Natural killer cell treated with Interleukin-12 subunit alpha and Interleukin-12 subunit beta and Interleukin-15 and Interleukin-18, amount 100 ng/mL, for 72 hours (primary cell): ENCODE measurements around the gene CSTF3. TPM values are rescaled to one million over a fixed set of nuclear protein-coding genes. Genes with fewer than 3 reads are reported as not detected.

ENCODE experiments used
- ATAC-seq, 2 donors: fragments of 150-1000 bp; cut with Tn5 transposase in 1 of 2; sonication (Bioruptor Pico), chemical (Tn5 transposase) in 1 of 2; 2 replicates each; pipeline ENCODE4 v1.10.0; 2021
- DNase-seq: peaks from one replicate; pipeline ENCODE4 v3.0.0; 2022; ENCODE audit warnings: low spot score
- H3K27ac Mint-ChIP-seq, 2 donors: 1 replicate in 1 of 2; 2 replicates in 1 of 2; pipeline ENCODE4 v1.8.0; 2022; ENCODE audit warnings: mixed read lengths in 2 of 2, mild to moderate bottlenecking in 1 of 2, moderate library complexity in 1 of 2
- H3K27me3 Mint-ChIP-seq, 2 donors: 1 replicate in 1 of 2; 2 replicates in 1 of 2; pipeline ENCODE4 v1.8.0; 2022; ENCODE audit warnings: mixed read lengths in 2 of 2
- H3K36me3 Mint-ChIP-seq: one replicate; pipeline ENCODE4 v1.8.0; 2022; ENCODE audit warnings: mixed read lengths
- H3K4me1 Mint-ChIP-seq, 2 donors: 1 replicate in 1 of 2; 2 replicates in 1 of 2; pipeline ENCODE4 v1.8.0; 2022; ENCODE audit warnings: low read depth in 2 of 2, mixed read lengths in 2 of 2, mild to moderate bottlenecking in 1 of 2
- H3K4me3 Mint-ChIP-seq: one replicate; pipeline ENCODE4 v1.8.0; 2022; ENCODE audit warnings: mixed read lengths
- H3K9me3 Mint-ChIP-seq: 2 replicates; pipeline ENCODE4 v1.8.0; 2022; ENCODE audit warnings: mixed read lengths
- total RNA-seq, 2 donors: library from RNA; stranded (reverse); gene quantifications; one replicate each; pipeline ENCODE4 v1.2.3, GENCODE V29; 2022

CSTF3 gene
- total RNA-seq, 2 donors from 2014 or later, result 26.9 to 27.2 TPM

DNA sequence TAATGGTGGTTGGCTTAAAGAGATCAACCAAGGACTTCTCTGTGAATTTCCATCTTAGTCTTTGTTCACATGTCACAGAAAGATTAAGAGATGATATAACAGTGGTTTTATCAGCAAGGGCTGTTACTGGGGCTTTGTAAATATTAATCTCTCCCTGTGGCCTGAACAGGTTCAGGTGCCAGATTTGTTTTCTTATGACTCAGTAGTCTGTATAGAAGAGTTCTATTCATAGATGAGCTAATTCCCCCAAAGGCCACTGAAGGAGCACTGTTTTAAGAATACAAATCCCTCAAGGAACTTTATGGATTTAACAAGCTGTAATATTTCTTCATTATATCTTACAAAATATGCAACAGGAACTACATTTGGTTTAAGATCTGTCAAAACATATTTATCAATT, 71.5 kb downstream of the CSTF3 start:
- DNase-seq (no peak), ATAC-seq (no peak)
- Mint-ChIP-seq H3K36me3 (no peaks in the 10 kb centered on the region), H3K27me3 (no peaks in the 10 kb centered on the region), H3K4me1 (no peaks in the 10 kb centered on the region), H3K4me3 (no peak overlapping the region), H3K27ac (no peak overlapping the region), H3K9me3 (no peaks in the 10 kb centered on the region)

DNA sequence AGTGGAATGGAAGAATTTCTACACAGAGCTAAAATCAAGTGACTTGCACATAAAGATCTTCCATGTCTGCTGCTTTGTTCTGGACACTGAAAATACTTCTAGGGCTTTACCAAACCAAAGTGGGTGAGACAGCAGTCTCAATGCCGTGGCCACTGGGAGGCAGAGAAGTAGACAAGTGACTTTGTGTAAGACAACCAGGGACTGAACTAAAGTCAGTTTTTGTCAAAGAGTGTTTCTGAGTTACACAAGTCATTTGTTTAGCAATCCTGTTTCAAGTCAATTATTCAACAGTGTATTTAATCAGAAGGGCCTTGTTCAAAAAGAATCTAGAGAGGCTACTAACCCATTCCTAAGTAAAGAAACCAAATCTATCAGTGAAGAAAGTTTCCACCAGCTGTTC, 75.3 kb downstream of the CSTF3 start:
- no peak overlapping the region for H3K27ac Mint-ChIP-seq
- H3K4me3 Mint-ChIP-seq, result no peak overlapping the region
- no peaks in the 10 kb centered on the region for H3K4me1 Mint-ChIP-seq
- no peaks in the 10 kb centered on the region for H3K27me3 Mint-ChIP-seq
- no peaks in the 10 kb centered on the region for H3K9me3 Mint-ChIP-seq
- DNase-seq (no peak), ATAC-seq (no peak)
- peaks cover 5% of the 10 kb centered on the region for H3K36me3 Mint-ChIP-seq

DNA sequence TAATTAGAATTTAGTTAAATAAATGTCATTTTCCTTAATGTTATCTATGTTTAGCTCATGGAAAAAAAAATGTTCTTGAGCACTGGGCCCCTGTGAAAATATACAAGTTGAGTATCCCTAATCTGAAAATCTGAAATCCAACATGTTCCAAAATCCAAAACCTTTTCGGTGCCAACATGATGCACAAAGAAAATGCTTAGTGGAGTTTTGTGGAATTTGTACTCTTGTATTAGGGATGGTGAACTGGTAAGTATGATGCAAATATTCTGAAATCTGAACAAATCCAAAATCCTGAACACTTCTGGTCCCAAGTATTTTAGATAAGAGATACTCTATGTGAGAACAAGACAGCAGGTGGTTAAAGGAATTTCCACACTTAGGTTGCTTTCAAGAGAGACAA, 77.4 kb downstream of the CSTF3 start:
- no peak for ATAC-seq
- no peaks in the 10 kb centered on the region for H3K9me3 Mint-ChIP-seq
- no peak for DNase-seq
- H3K4me3 Mint-ChIP-seq, result no peak overlapping the region
- peaks cover 8% of the 10 kb centered on the region for H3K36me3 Mint-ChIP-seq
- no peaks in the 10 kb centered on the region for H3K4me1 Mint-ChIP-seq
- H3K27ac Mint-ChIP-seq, result no peak overlapping the region
- H3K27me3 Mint-ChIP-seq, result no peaks in the 10 kb centered on the region

DNA sequence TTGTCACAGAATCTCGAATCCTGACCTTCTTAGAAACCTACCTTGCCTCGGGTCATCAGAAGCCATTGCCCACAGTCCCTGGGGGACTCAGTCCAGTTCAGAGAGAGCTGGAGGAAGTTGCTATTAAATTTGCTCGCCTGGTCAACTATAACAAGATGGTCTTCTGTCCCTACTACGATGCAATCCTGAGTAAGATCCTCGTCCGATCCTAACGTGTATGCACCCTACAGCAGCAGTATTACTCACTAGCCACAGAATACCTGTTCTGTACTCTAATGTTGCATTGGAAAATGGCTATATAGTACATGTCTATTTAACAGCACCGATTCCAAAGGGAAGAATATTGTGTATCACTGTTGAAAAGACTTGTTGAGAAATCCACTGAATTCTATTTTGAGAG, 88.8 kb downstream of the CSTF3 start:
- no peak overlapping the region for H3K4me3 Mint-ChIP-seq
- H3K9me3 Mint-ChIP-seq, result no peaks in the 10 kb centered on the region
- peaks cover 25% of the 10 kb centered on the region for H3K36me3 Mint-ChIP-seq

DNA sequence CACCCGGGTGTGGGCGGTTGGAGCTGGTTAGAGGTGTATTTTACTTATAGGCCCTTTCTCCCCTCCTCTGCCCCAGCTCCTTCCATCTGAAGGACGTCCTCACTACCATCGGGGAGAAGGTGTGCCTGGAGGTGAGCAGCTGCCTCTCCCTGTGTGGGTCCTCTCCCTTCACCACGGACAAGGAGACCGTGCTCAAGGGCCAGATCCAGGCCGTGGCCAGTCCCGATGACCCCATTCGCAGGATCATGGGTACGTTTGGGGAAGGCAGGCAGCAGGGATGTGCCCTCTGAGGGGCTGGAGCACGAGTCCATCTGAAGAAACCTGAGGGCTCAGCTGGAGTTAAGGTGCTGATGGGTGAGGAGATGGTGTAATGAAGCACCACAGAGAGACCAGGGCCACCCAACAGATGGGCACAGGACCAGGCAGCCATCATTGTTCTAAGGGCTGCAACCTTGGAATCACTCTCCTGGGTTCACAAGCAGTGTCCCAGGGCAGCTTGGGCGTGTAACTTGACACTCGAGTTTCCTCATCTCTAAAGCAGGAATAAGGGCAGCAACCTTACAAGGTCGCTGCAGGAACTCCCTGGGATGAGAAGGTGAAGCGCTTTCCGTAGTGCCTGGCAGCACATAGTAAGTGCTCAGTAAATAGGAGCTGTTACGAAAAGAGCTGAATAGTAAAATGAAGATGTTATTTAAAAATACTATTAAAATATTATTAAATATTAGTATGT, 92.5 kb downstream of the CSTF3 start:
- DNase-seq (no peak), ATAC-seq (no peak)
- H3K27ac Mint-ChIP-seq, result no peak overlapping the region
- no peaks in the 10 kb centered on the region for H3K27me3 Mint-ChIP-seq
- no peak overlapping the region for H3K4me3 Mint-ChIP-seq
- peaks cover 11 to 12% of the 10 kb centered on the region in 2 donors for H3K4me1 Mint-ChIP-seq
- peaks cover 18% of the 10 kb centered on the region for H3K36me3 Mint-ChIP-seq
- H3K9me3 Mint-ChIP-seq, result no peaks in the 10 kb centered on the region

More for the DNA sequence above, 88.8 kb downstream of the CSTF3 start:
- ATAC-seq (no peak), DNase-seq (no peak)
- Mint-ChIP-seq H3K27me3 (no peaks in the 10 kb centered on the region), H3K4me1 (no peaks in the 10 kb centered on the region), H3K27ac (no peak overlapping the region)

DNA sequence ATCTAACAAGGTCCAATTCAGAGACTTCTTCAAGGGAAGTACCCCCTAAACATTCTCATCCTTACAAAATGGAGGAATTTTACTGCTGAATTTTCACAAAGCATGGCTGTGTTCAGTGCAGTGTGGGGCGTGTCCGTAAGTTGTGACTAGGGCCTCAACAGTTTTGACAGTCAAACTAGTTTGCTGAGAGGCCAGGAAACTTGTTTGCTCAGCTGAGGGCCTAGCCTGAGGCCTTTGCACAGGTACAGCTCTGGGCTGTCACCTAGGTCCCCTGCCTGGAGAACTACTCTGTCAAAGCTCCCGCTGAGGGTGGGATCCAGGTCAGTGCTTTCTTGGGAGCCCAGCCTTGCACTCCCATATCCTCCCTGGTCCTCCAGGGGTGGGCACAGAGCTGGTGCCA, 94.0 kb downstream of the CSTF3 start:
- no peak for ATAC-seq
- H3K9me3 Mint-ChIP-seq, result no peaks in the 10 kb centered on the region
- peaks cover 10% of the 10 kb centered on the region for H3K36me3 Mint-ChIP-seq
- H3K27me3 Mint-ChIP-seq, result no peaks in the 10 kb centered on the region
- no peak for DNase-seq
- H3K4me3 Mint-ChIP-seq, result no peak overlapping the region
- peaks cover 24% of the 10 kb centered on the region in 2 donors for H3K4me1 Mint-ChIP-seq
- H3K27ac Mint-ChIP-seq, result no peak overlapping the region

DNA sequence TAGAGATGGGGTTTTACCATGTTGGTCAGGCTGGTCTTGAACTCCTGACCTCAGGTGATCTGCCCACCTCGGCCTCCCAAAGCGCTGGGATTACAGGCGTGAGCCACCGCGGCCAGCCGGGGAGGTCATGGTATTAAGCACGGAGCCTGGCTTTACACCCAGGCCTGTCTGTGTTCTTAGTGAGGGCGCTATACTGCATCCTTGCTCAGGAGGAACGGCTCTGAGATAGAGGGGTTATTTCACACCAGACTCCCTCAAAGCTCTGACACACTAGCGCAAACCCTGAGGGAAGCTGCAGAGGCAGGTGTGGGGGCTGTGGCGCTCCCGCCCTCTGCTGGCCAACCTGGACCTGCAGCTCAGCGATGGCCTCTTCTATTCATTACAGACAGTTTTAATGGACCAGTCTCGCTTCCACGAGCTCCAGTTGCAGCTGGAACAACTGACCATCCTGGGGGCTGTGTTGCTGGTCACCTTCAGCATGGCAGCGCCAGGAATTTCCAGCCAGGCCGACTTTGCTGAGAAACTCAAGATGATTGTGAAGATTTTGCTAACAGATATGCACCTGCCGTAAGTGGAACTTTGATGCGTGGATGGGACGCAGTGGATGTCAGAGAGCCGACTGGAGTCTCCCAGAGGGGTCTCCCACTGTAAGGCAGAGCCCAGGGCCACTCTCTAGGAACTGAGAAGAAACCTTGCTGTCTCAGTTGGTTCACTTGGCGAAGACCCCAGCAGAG, 95.7 kb downstream of the CSTF3 start:
- ATAC-seq (peak; percentile 67 to 81), DNase-seq (peak; percentile 65)
- Mint-ChIP-seq H3K27ac (peak overlapping the region in 1 of 2 donors; percentile 54), H3K27me3 (no peaks in the 10 kb centered on the region), H3K4me3 (no peak overlapping the region), H3K4me1 (peaks cover 26 to 27% of the 10 kb centered on the region in 2 donors), H3K9me3 (no peaks in the 10 kb centered on the region), H3K36me3 (peaks cover 9% of the 10 kb centered on the region)

DNA sequence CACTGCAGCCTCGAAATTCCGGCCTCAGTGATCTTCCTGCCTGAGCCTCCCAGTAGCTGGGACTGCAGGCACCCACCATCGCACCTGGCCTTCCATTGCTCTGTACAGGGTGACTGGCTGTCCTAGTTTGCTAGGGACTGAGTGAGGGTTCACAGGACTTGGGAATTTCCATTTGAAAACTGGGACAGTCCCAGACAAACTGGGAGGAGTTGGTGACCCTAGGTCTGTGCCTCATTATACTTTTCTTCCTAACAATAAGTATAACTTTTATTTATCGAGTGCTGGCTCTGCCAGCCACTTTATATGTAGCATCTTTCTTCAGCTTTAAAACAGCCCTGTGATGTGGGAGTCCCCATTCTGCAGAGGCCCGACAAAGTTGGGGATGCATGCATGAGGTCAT, 96.4 kb downstream of the CSTF3 start:
- Mint-ChIP-seq H3K27ac (peak overlapping the region; percentile 46 to 70), H3K4me1 (peaks cover 26 to 32% of the 10 kb centered on the region in 2 donors), H3K36me3 (peaks cover 10% of the 10 kb centered on the region), H3K27me3 (no peaks in the 10 kb centered on the region), H3K4me3 (peak overlapping the region; percentile 37), H3K9me3 (no peaks in the 10 kb centered on the region)
- DNase-seq (no peak), ATAC-seq (no peak)

DNA sequence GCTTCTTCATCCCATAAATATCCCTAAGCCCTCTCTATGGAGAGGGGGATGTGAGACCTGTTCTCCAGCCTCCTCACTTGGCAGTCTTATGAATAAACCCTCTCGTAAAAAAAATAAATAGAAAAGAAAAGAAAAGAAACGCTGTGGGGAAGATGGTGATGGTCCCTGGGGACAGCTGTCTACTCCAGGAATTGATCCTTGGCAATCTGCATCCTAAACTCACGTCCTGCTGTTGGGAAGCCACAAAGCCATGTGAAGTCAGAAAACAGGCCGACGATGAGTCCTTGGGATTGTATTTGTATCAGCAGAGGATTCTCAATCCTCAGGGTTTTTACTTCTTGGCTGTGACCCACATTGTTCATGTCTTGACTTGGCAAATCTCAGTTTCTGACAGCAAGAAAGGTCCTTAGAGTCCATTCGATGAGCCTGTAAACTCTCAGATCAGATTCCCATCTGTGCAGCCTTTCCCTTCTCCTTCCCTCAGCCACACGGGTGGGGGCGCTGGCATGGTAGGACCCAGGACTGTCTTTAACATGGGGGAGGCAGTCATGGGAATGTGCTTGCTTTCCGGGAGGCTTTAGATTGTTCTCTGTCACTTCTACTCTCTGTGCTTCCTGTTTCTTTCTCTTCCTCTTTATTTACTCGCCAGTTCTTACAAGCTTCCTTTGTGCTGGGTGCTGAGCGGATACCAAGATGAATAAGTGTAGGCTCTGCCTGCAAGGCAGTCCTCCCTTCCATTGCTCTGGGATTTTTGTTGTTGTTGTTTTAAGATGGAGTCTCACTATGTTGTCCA, 97.1 kb downstream of the CSTF3 start:
- no peak for DNase-seq
- Mint-ChIP-seq H3K9me3 (no peaks in the 10 kb centered on the region), H3K27ac (peak overlapping the region; percentile 46 to 70), H3K4me1 (peaks cover 26 to 37% of the 10 kb centered on the region in 2 donors), H3K27me3 (no peaks in the 10 kb centered on the region), H3K36me3 (peaks cover 16% of the 10 kb centered on the region), H3K4me3 (peak overlapping the region; percentile 37)
- no peak for ATAC-seq

DNA sequence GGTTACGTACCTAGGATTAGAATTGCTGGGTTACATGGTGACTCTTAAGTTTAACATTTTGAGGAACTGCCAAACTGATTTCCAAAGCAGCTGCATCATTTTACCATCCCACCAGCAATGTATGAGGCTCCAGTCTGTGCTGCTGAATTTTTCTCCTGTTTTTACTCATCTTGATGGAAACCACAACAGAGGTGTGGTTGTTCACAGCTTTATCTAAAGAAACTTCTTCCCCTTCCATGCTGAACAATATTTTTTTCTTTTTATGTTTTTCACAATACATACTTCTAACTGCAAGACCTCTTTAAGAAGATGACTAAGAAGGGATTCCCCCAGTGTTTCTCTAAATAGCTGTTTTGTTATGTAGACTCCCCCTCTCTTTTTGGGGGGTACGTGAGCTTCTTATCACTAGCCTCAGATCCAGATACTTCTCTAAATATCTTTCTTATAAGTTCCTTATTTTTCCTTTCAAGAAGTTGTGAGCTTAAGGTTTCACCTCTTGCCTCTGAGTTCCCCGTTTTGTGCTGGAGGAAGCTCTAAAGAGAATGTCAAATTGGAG, 97.9 kb downstream of the CSTF3 start:
- Mint-ChIP-seq H3K9me3 (no peaks in the 10 kb centered on the region), H3K27ac (peak overlapping the region; percentile 46 to 70), H3K4me3 (peak overlapping the region; percentile 34), H3K4me1 (peaks cover 31 to 40% of the 10 kb centered on the region in 2 donors), H3K27me3 (no peaks in the 10 kb centered on the region), H3K36me3 (peaks cover 22% of the 10 kb centered on the region)
- peak; percentile 84 to 85 for ATAC-seq
- DNase-seq, result no peak

DNA sequence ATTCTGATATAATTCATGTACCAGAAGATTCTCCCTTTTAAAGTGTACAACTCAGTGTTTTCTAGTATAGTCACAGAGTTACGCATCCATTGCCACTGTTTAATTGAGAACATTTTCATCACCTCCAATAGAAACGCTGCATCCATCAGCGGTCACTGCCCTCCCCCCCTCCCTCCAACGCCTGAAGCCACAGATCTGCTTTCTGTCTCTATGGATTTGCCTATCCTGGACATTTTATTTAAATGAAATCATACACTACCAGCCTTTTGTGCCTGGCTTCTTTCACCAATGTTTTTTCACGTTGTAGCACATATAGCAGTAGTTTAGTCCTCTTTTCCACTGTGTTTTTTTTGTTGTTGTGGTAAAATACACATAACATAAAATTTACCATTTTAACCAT, 99.1 kb downstream of the CSTF3 start:
- H3K27ac Mint-ChIP-seq, result peak overlapping the region in 1 of 2 donors; percentile 70
- H3K9me3 Mint-ChIP-seq, result no peaks in the 10 kb centered on the region
- H3K27me3 Mint-ChIP-seq, result no peaks in the 10 kb centered on the region
- no peak overlapping the region for H3K4me3 Mint-ChIP-seq
- peaks cover 31 to 40% of the 10 kb centered on the region in 2 donors for H3K4me1 Mint-ChIP-seq
- ATAC-seq, result no peak
- H3K36me3 Mint-ChIP-seq, result peaks cover 22% of the 10 kb centered on the region
- DNase-seq, result no peak

DNA sequence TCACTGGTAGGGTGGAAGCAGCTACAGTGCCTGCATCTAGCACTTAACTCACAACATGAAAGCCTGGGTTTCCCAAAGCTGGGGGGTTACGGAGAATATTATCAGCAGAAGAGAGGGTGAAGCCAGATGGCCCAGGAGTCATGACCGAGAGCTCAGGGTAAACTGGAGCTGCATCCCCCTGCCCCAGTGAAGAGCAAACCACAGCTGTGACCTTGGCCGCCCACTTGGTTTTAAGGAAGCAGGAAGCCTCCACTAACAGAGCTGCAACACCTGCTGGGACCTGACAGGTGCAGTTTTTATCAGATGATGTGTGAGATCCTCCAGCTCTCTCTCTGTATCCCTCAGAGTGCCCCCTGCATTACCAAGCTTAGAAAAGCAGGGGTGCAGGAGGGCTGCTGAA, 101.0 kb downstream of the CSTF3 start:
- Mint-ChIP-seq H3K4me3 (no peak overlapping the region), H3K36me3 (peaks cover 22% of the 10 kb centered on the region), H3K27ac (peak overlapping the region in 1 of 2 donors; percentile 59), H3K4me1 (peaks cover 31 to 37% of the 10 kb centered on the region in 2 donors), H3K27me3 (no peaks in the 10 kb centered on the region), H3K9me3 (no peaks in the 10 kb centered on the region)
- ATAC-seq (no peak), DNase-seq (no peak)

DNA sequence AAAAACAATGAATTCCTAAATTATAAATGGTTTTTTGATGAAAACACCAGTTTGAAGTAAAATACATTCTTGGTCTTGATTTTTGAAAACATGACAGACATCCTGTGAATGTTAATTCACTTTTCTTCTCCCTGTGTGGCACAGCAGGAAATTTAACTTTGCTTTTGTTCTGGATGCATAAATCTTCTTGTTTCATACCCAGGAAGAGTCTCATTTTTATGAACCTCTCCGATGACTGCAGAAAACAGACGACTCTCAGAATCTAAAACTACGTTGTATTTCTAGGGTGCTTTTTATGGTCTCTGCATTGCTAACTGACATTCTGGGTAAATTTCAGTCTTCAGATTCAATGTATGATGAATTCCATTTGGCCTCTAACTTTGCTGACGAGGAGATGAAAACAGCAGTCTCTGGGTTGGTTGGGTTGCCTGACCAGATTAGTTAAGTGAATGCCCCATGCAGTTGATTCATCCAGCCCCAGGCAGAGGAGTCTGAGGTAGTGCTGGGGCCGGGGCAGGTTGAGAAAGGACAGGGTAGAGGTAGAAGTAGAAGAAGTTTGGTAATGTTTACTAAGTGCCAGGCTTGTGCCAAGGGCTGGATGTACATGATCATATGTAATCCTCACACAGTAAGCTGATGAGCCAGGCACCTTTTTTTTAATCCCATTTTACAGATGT, 101.8 kb downstream of the CSTF3 start:
- Mint-ChIP-seq H3K9me3 (no peaks in the 10 kb centered on the region), H3K27ac (peak overlapping the region in 1 of 2 donors; percentile 59), H3K4me1 (peaks cover 27 to 33% of the 10 kb centered on the region in 2 donors), H3K27me3 (no peaks in the 10 kb centered on the region), H3K36me3 (peaks cover 18% of the 10 kb centered on the region), H3K4me3 (no peak overlapping the region)
- ATAC-seq (no peak), DNase-seq (no peak)
